ENCODE measurements around the gene HOXD13.

DNA sequence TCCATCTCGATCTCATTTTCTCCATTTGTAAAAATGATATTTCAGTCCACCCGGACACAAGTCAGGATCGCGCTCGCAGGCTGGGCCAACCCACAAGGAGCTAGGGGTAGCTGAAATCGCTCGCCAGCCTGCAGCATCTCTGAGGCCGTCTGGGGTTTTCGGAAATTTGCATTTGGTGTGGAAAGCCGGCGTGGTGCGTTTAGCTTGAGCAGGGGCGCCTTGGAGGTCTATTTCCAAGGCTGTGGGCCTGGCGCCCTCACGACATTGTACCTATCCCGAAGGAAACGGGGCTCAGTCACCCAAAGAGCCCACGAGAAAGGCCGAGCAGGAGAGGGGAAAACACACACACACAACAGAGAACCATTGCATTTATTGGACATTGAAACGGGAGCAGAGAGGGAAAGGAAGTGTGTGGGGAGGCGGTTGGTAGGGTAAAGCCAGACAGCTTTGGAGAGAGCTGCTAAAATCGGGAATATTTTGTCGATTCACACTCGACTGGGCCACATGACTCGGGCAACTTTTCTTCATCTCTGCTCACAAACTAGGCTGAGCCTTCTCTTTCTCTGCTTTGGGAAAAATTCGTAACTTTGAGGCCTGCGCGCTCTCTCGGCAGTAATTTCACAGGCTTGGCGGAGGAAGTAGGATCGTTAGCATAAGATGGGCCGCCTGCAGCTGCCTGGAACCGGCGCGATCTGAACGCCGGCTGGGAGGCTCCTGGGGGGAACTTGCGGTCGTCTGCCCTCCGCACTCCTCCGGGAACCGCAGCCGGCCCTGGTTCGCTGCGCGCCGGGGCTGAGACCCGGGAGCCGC, 35.9 kb downstream of the HOXD13 start:
- TF ChIP-seq, protein P1, sequence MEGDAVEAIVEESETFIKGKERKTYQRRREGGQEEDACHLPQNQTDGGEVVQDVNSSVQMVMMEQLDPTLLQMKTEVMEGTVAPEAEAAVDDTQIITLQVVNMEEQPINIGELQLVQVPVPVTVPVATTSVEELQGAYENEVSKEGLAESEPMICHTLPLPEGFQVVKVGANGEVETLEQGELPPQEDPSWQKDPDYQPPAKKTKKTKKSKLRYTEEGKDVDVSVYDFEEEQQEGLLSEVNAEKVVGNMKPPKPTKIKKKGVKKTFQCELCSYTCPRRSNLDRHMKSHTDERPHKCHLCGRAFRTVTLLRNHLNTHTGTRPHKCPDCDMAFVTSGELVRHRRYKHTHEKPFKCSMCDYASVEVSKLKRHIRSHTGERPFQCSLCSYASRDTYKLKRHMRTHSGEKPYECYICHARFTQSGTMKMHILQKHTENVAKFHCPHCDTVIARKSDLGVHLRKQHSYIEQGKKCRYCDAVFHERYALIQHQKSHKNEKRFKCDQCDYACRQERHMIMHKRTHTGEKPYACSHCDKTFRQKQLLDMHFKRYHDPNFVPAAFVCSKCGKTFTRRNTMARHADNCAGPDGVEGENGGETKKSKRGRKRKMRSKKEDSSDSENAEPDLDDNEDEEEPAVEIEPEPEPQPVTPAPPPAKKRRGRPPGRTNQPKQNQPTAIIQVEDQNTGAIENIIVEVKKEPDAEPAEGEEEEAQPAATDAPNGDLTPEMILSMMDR (IDR thresholded peaks at IDR 0.05), result no peak
- TF ChIP-seq POLR2A (IDR thresholded peaks at IDR 0.05), result no peak

All from thyroid gland (tissue), 4 donors.